ENCODE measurements around the gene EFNB1.
A peak's percentile ranks its signal among the peaks of the same experiment; 100 is the strongest.

Gene EFNB1

GRCh38 chrX:68842781-68843581 lies 14.2 kb downstream of the EFNB1 start:
- intact Hi-C loops (cut with micrococcal nuclease): no loop called here
- peaks cover 35% of the 10 kb centered on the region for H3K36me3 Mint-ChIP-seq (ENCODE audit: low read depth)
- H3K9me3 Mint-ChIP-seq: no peaks in the 10 kb centered on the region
- H3K27ac Mint-ChIP-seq: peak overlapping the region; percentile 54
- H3K4me1 Mint-ChIP-seq (ENCODE audit: low read depth): peaks cover 32% of the 10 kb centered on the region
- H3K27me3 Mint-ChIP-seq: peaks cover 2% of the 10 kb centered on the region
- H3K4me3 Mint-ChIP-seq: no peak overlapping the region

DNA sequence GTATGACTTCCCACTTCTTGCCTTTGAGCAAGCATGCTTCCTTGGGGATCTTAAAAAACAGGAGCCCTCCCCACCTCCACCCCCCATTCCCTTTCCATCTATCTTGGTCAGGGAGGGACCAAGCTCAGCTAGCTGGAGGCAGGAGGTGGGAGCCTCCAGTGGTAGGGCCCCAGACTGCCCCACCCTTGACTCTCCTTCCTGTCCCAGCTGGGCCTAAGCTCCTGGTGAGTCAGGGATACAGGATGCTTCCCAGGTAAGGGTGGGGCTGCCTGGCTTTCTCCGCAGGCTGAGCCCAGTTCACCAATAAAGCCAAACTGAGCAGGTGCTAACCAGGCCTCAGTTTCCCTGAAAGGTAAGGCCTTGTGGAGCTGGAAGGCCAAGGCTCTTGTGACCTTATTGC lies 15.2 kb downstream of the EFNB1 start:
- peaks cover 29% of the 10 kb centered on the region for H3K36me3 Mint-ChIP-seq (ENCODE audit: low read depth)
- no peaks in the 10 kb centered on the region for H3K9me3 Mint-ChIP-seq
- peaks cover 33% of the 10 kb centered on the region for H3K4me1 Mint-ChIP-seq (ENCODE audit: low read depth)
- peaks cover 2% of the 10 kb centered on the region for H3K27me3 Mint-ChIP-seq
- intact Hi-C loops (cut with micrococcal nuclease): no loop called here
- H3K4me3 Mint-ChIP-seq: no peak overlapping the region
- no peak overlapping the region for H3K27ac Mint-ChIP-seq

- intact Hi-C loops (cut with micrococcal nuclease): no loop called here
- peaks cover 33% of the 10 kb centered on the region for H3K4me1 Mint-ChIP-seq (ENCODE audit: low read depth)
- no peak overlapping the region for H3K27ac Mint-ChIP-seq
- peaks cover 2% of the 10 kb centered on the region for H3K27me3 Mint-ChIP-seq
- no peaks in the 10 kb centered on the region for H3K9me3 Mint-ChIP-seq
- H3K4me3 Mint-ChIP-seq: no peak overlapping the region
- peaks cover 23% of the 10 kb centered on the region for H3K36me3 Mint-ChIP-seq (ENCODE audit: low read depth)
Measured at GRCh38 chrX:68844581-68844980, 15.8 kb downstream of the EFNB1 start.

- Mint-ChIP-seq H3K36me3 (ENCODE audit: low read depth) (peaks cover 3% of the 10 kb centered on the region), H3K27me3 (peaks cover 2% of the 10 kb centered on the region), H3K4me3 (no peak overlapping the region), H3K27ac (no peak overlapping the region), H3K9me3 (no peaks in the 10 kb centered on the region), H3K4me1 (ENCODE audit: low read depth) (peaks cover 23% of the 10 kb centered on the region)
- intact Hi-C loops (cut with micrococcal nuclease): no loop called here
Measured at GRCh38 chrX:68846536-68846935, 17.7 kb downstream of the EFNB1 start.

GRCh38 chrX:68847172-68847571 lies 18.4 kb downstream of the EFNB1 start:
- Mint-ChIP-seq H3K27ac (no peak overlapping the region), H3K4me1 (ENCODE audit: low read depth) (peaks cover 17% of the 10 kb centered on the region), H3K9me3 (no peaks in the 10 kb centered on the region), H3K4me3 (no peak overlapping the region), H3K27me3 (peaks cover 6% of the 10 kb centered on the region), H3K36me3 (ENCODE audit: low read depth) (no peaks in the 10 kb centered on the region)
- intact Hi-C loops (cut with micrococcal nuclease): no loop called here

- intact Hi-C loops (cut with micrococcal nuclease): no loop called here
- no peaks in the 10 kb centered on the region for H3K36me3 Mint-ChIP-seq (ENCODE audit: low read depth)
- no peak overlapping the region for H3K27ac Mint-ChIP-seq
- peaks cover 5% of the 10 kb centered on the region for H3K4me1 Mint-ChIP-seq (ENCODE audit: low read depth)
- no peaks in the 10 kb centered on the region for H3K9me3 Mint-ChIP-seq
- no peak overlapping the region for H3K4me3 Mint-ChIP-seq
- peaks cover 6% of the 10 kb centered on the region for H3K27me3 Mint-ChIP-seq
Measured at GRCh38 chrX:68848189-68848940, 19.5 kb downstream of the EFNB1 start.

- no peak overlapping the region for H3K27ac Mint-ChIP-seq
- H3K4me3 Mint-ChIP-seq: no peak overlapping the region
- H3K9me3 Mint-ChIP-seq: no peaks in the 10 kb centered on the region
- peaks cover 4% of the 10 kb centered on the region for H3K4me1 Mint-ChIP-seq (ENCODE audit: low read depth)
- peaks cover 8% of the 10 kb centered on the region for H3K27me3 Mint-ChIP-seq
- no peaks in the 10 kb centered on the region for H3K36me3 Mint-ChIP-seq (ENCODE audit: low read depth)
- intact Hi-C loops (cut with micrococcal nuclease): no loop called here
Measured at GRCh38 chrX:68851082-68851481, 22.3 kb downstream of the EFNB1 start.

DNA sequence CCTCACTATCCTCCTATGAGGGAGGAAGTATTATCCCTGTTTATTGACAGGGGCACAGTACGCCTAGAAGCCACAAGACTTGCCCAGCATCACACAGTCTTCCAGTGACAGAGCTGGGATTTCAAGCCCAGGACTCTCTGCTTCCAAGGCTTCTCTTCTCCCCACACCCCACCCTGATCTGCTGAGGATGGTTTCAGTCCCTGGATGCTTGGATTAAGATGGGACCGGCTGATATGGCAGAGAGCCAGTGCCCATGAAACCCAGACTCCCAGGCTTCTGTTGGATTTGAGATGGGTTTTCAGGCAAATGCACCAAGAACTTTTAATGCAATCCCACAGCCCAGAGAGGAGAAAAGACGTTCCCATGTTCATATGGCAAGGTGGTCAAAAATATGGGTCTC lies 23.2 kb downstream of the EFNB1 start:
- Mint-ChIP-seq H3K36me3 (ENCODE audit: low read depth) (no peaks in the 10 kb centered on the region), H3K27ac (no peak overlapping the region), H3K4me3 (no peak overlapping the region), H3K4me1 (ENCODE audit: low read depth) (peaks cover 4% of the 10 kb centered on the region), H3K27me3 (peaks cover 8% of the 10 kb centered on the region), H3K9me3 (no peaks in the 10 kb centered on the region)
- intact Hi-C loops (cut with micrococcal nuclease): no loop called here

- H3K27ac Mint-ChIP-seq: no peak overlapping the region
- H3K4me1 Mint-ChIP-seq (ENCODE audit: low read depth): no peaks in the 10 kb centered on the region
- H3K27me3 Mint-ChIP-seq: peaks cover 6% of the 10 kb centered on the region
- intact Hi-C loops (cut with micrococcal nuclease): no loop called here
- H3K36me3 Mint-ChIP-seq (ENCODE audit: low read depth): no peaks in the 10 kb centered on the region
- no peaks in the 10 kb centered on the region for H3K9me3 Mint-ChIP-seq
- H3K4me3 Mint-ChIP-seq: no peak overlapping the region
Measured at GRCh38 chrX:68853665-68854251, 24.9 kb downstream of the EFNB1 start.

- H3K36me3 Mint-ChIP-seq (ENCODE audit: low read depth): no peaks in the 10 kb centered on the region
- no peaks in the 10 kb centered on the region for H3K9me3 Mint-ChIP-seq
- intact Hi-C loops (cut with micrococcal nuclease): no loop called here
- peaks cover 53% of the 10 kb centered on the region for H3K4me1 Mint-ChIP-seq (ENCODE audit: low read depth)
- peaks cover 6% of the 10 kb centered on the region for H3K27me3 Mint-ChIP-seq
- no peak overlapping the region for H3K4me3 Mint-ChIP-seq
- H3K27ac Mint-ChIP-seq: peak overlapping the region; percentile 55
Measured at GRCh38 chrX:68865300-68865699, 36.5 kb downstream of the EFNB1 start.

GRCh38 chrX:68865926-68866325 lies 37.1 kb downstream of the EFNB1 start:
- Mint-ChIP-seq H3K36me3 (ENCODE audit: low read depth) (no peaks in the 10 kb centered on the region), H3K4me1 (ENCODE audit: low read depth) (peaks cover 53% of the 10 kb centered on the region), H3K27me3 (peaks cover 6% of the 10 kb centered on the region), H3K4me3 (no peak overlapping the region), H3K27ac (peak overlapping the region; percentile 55), H3K9me3 (no peaks in the 10 kb centered on the region)
- intact Hi-C loops (cut with micrococcal nuclease): no loop called here

- Mint-ChIP-seq H3K4me3 (peak overlapping the region; percentile 52), H3K4me1 (ENCODE audit: low read depth) (peaks cover 53% of the 10 kb centered on the region), H3K27ac (peak overlapping the region; percentile 71), H3K9me3 (no peaks in the 10 kb centered on the region), H3K27me3 (peaks cover 6% of the 10 kb centered on the region), H3K36me3 (ENCODE audit: low read depth) (no peaks in the 10 kb centered on the region)
- intact Hi-C loops (cut with micrococcal nuclease): no loop called here
Measured at GRCh38 chrX:68867458-68868112, 38.8 kb downstream of the EFNB1 start.

DNA sequence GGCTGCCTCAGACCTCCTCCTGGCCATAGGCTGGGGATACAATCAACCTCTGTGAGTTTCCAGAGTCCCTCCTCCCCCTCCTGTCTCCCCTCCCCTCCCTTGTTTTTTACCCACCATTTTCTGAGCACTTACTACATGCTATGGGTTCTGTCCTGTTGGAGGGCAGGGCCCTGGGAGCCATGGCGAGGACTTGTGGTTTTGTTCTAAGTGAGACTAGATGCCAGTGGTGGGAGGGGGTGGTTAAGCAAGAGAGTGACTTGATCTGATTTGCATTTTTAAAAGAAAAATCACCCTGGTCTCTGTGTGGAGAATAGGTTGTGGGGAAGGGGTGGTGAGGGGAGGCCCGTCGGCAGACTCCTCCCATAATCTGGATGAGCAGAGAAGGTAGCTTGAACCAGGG lies 39.5 kb downstream of the EFNB1 start:
- Mint-ChIP-seq H3K4me1 (ENCODE audit: low read depth) (peaks cover 53% of the 10 kb centered on the region), H3K36me3 (ENCODE audit: low read depth) (no peaks in the 10 kb centered on the region), H3K27me3 (peaks cover 9% of the 10 kb centered on the region), H3K4me3 (no peak overlapping the region), H3K27ac (peak overlapping the region; percentile 71), H3K9me3 (no peaks in the 10 kb centered on the region)
- intact Hi-C loops (cut with micrococcal nuclease): no loop called here
